Activated T-cell treated with anti-CD3 and anti-CD28 coated beads, Interleukin-2, amount 50 U/mL, for 24 hours (primary cell): ENCODE results near the gene ATP8B4.

Experiments used
- DNase-seq: peaks from one replicate; pipeline ENCODE4 v3.0.0-alpha.2; 2020
- H3K27ac Mint-ChIP-seq: 2 replicates; pipeline ENCODE4 v1.8.0; 2020; ENCODE audit warnings: mild to moderate bottlenecking, mixed read lengths
- H3K27me3 Mint-ChIP-seq: 2 replicates; pipeline ENCODE4 v1.8.0; 2020; ENCODE audit warnings: mixed read lengths
- H3K36me3 Mint-ChIP-seq: 2 replicates; pipeline ENCODE4 v1.8.0; 2020; ENCODE audit warnings: low read depth, mixed read lengths
- H3K4me1 Mint-ChIP-seq: 2 replicates; pipeline ENCODE4 v1.8.0; 2020; ENCODE audit warnings: low read depth, mixed read lengths
- H3K4me3 Mint-ChIP-seq: 2 replicates; pipeline ENCODE4 v1.8.0; 2020; ENCODE audit warnings: mild to moderate bottlenecking, moderate library complexity, mixed read lengths
- H3K9me3 Mint-ChIP-seq: 2 replicates; pipeline ENCODE4 v1.8.0; 2020; ENCODE audit warnings: mixed read lengths

Gene ATP8B4

GRCh38 chr15:49868348-49868747 is 250.7 kb downstream of the ATP8B4 start:
- no peak for DNase-seq
- no peaks in the 10 kb centered on the region for H3K4me1 Mint-ChIP-seq
- H3K27ac Mint-ChIP-seq: no peak overlapping the region
- H3K9me3 Mint-ChIP-seq: no peaks in the 10 kb centered on the region
- no peaks in the 10 kb centered on the region for H3K36me3 Mint-ChIP-seq
- H3K27me3 Mint-ChIP-seq: peaks cover 15% of the 10 kb centered on the region
- H3K4me3 Mint-ChIP-seq: no peak overlapping the region

GRCh38 chr15:49865925-49866757 is 252.9 kb downstream of the ATP8B4 start:
- no peak overlapping the region for H3K27ac Mint-ChIP-seq
- no peaks in the 10 kb centered on the region for H3K36me3 Mint-ChIP-seq
- DNase-seq: no peak
- H3K27me3 Mint-ChIP-seq: peaks cover 15% of the 10 kb centered on the region
- H3K4me3 Mint-ChIP-seq: no peak overlapping the region
- H3K9me3 Mint-ChIP-seq: no peaks in the 10 kb centered on the region
- H3K4me1 Mint-ChIP-seq: no peaks in the 10 kb centered on the region

GRCh38 chr15:49864251-49864650 is 254.8 kb downstream of the ATP8B4 start:
- H3K9me3 Mint-ChIP-seq: no peaks in the 10 kb centered on the region
- no peak overlapping the region for H3K27ac Mint-ChIP-seq
- no peak overlapping the region for H3K4me3 Mint-ChIP-seq
- DNase-seq: no peak
- H3K27me3 Mint-ChIP-seq: peaks cover 15% of the 10 kb centered on the region
- H3K36me3 Mint-ChIP-seq: no peaks in the 10 kb centered on the region
- H3K4me1 Mint-ChIP-seq: no peaks in the 10 kb centered on the region

DNA sequence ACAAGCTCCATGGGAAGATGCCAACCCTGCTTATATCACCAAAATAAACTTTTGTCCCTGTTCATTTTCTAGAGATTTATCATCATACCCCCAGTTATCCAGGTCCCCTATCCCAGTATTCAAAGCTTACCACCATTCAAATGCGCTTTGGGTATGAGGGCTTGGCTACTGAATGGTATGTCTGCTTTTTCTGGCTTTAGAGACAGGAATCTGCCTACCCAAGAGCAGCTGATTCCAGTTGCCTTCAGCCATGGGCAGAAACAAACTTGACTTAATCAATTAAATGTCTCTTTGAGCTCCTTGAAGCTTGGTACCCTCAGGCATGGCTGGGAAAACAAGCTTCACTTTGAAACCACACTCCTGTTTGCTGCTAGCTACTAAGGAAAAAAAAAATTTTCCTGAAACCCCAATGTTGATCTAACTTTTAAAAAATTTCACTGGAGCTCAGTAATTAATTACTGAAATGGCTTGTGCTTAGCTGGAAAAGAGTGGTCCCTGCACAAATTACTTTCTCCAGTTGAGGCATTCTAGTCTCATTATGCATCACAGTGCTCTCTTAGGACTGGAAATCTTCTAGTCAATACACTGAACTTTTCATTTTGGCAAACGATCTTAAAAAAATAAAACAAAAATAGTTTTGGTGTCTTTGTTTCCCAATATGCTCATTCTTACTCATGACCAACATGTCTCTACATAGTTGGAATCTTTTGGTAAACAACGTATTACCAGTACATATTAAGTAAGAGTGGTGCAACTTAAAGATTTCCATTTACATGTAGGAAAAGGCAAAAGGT is 255.4 kb downstream of the ATP8B4 start:
- no peaks in the 10 kb centered on the region for H3K36me3 Mint-ChIP-seq
- H3K4me1 Mint-ChIP-seq: no peaks in the 10 kb centered on the region
- no peak overlapping the region for H3K4me3 Mint-ChIP-seq
- H3K9me3 Mint-ChIP-seq: no peaks in the 10 kb centered on the region
- no peak for DNase-seq
- peaks cover 15% of the 10 kb centered on the region for H3K27me3 Mint-ChIP-seq
- H3K27ac Mint-ChIP-seq: no peak overlapping the region

GRCh38 chr15:49860101-49860500 is 258.9 kb downstream of the ATP8B4 start:
- Mint-ChIP-seq H3K9me3 (no peaks in the 10 kb centered on the region), H3K4me3 (no peak overlapping the region), H3K4me1 (no peaks in the 10 kb centered on the region), H3K27me3 (peaks cover 3% of the 10 kb centered on the region), H3K36me3 (no peaks in the 10 kb centered on the region), H3K27ac (no peak overlapping the region)
- no peak for DNase-seq

DNA sequence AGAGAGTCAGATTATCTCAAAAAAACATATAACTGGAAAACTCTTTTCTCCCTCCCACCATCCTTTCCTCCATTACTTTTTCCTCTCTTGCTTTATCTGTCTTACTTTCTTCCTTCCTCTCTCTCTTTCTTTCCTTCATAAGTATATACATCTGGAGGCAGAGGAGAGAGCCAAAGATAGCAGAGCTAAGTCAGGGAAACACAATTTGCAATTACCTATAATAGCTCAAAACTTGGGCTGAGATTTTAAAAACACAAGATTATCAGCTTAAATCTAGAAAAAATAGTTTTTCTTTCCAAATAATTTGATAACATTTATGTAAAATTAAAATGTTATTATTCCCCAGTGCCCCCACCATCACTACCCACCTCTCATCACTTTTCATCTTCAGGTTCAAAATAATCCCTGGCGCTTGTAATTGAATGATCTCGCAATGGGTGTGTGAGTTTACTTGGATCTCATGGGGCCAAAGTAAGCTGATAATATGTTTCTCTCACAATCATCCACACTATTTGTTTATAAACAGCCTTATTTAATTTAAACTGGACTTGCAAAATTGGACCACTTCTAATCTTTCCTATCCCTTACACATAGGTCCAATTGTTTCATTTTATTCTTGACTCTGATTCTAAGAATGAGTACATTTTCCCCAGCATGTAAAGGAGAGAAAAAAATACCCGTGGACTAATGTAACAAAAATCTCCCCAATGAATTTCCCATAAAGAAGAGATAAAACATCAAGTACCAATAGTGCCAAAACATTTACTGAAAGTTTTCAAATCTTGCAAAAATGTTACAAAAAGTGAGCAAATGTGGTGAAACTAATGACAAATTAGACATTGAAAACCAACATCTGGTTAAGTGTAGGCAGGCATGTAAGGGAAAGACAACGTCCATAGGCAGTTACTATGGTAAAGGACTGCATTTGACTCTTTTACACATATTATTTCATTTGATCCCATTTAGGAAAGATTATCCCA is 261.2 kb downstream of the ATP8B4 start:
- no peaks in the 10 kb centered on the region for H3K4me1 Mint-ChIP-seq
- H3K27me3 Mint-ChIP-seq: no peaks in the 10 kb centered on the region
- DNase-seq: no peak
- no peak overlapping the region for H3K27ac Mint-ChIP-seq
- H3K4me3 Mint-ChIP-seq: no peak overlapping the region
- no peaks in the 10 kb centered on the region for H3K36me3 Mint-ChIP-seq
- no peaks in the 10 kb centered on the region for H3K9me3 Mint-ChIP-seq

DNA sequence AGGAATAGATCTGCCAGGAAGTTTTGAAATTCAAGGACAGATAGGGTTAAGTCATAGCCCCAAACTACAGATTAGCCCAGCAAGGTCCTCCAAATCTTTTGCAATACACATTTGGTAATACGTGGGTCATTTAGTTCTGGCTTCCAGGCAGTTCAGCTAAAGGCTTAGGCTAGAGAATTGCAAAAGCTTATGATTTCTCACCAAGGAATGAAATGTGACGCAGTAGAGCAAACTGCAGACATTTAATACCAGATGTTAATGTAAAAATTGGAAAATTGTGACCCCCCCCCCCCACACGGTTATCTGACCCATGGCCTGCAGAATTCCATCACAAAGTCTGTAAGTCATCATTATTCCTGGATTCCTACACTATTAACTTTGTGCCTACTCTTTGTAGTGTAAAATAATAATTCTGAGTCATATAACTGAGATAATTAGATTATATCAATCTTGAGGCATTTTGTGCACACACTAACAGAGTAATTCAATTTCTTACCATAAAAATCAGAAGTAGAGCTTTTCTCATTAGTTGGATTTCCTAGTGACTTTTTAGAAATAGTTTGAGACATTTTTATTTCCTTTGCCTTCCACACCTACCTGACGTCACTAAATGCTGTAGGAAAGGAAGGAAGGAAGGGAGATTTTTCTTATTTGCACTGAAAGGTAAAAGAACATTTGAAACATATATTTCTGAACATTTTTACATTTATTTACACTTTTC is 263.0 kb downstream of the ATP8B4 start:
- no peak overlapping the region for H3K4me3 Mint-ChIP-seq
- H3K36me3 Mint-ChIP-seq: no peaks in the 10 kb centered on the region
- no peak for DNase-seq
- no peaks in the 10 kb centered on the region for H3K27me3 Mint-ChIP-seq
- no peaks in the 10 kb centered on the region for H3K4me1 Mint-ChIP-seq
- H3K9me3 Mint-ChIP-seq: no peaks in the 10 kb centered on the region
- no peak overlapping the region for H3K27ac Mint-ChIP-seq

- H3K27me3 Mint-ChIP-seq: no peaks in the 10 kb centered on the region
- peaks cover 5% of the 10 kb centered on the region for H3K9me3 Mint-ChIP-seq
- H3K4me3 Mint-ChIP-seq: no peak overlapping the region
Measured at GRCh38 chr15:49852756-49853155, 266.3 kb downstream of the ATP8B4 start.

DNA sequence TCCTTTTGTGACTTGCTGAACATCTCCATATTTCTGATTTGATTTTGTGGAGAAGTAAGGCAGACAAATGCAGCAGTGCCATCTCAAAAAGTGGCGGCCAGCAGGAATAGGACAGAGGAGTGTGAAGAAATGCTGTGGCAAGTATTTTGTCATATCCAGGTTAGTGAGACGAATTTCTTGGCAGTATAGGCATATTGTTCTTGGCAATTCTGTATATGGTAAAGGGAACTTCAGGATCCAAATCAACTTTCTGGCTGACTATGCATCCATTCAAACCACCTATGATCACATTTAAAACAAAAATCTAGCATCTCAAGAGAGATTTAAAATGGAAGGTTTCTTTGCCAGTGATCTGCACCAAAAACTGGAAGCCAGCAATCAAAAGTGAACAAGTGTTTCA is 270.2 kb downstream of the ATP8B4 start:
- Mint-ChIP-seq H3K4me1 (no peaks in the 10 kb centered on the region), H3K9me3 (peaks cover 5% of the 10 kb centered on the region), H3K4me3 (no peak overlapping the region), H3K36me3 (no peaks in the 10 kb centered on the region), H3K27ac (no peak overlapping the region), H3K27me3 (no peaks in the 10 kb centered on the region)
- no peak for DNase-seq

More at GRCh38 chr15:49852756-49853155, 266.3 kb downstream of the ATP8B4 start:
- no peak overlapping the region for H3K27ac Mint-ChIP-seq
- no peak for DNase-seq
- no peaks in the 10 kb centered on the region for H3K4me1 Mint-ChIP-seq
- H3K36me3 Mint-ChIP-seq: no peaks in the 10 kb centered on the region

DNA sequence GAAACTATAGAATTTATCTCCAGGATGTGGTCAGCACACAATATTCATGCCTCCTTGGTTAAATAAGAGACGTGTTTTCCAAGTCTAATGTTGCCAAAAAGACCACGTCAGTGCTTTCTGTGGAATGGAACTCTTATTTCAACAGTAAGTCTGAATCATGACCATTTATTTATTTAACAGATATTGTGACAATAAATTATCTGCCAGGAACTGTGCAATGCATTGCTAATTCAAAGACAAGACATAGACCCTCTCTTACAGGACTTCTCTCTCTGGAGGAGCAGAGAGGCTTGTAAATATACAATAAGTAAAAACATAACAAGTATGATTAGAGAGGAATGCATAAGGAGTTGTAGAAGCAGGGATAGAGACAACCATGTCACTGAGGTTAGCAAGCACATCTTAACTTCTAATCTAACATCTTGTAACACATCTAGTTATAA is 270.7 kb downstream of the ATP8B4 start:
- Mint-ChIP-seq H3K36me3 (no peaks in the 10 kb centered on the region), H3K9me3 (peaks cover 7% of the 10 kb centered on the region), H3K27me3 (no peaks in the 10 kb centered on the region), H3K4me1 (no peaks in the 10 kb centered on the region), H3K4me3 (no peak overlapping the region), H3K27ac (no peak overlapping the region)
- no peak for DNase-seq

- H3K9me3 Mint-ChIP-seq: peaks cover 14% of the 10 kb centered on the region
- H3K36me3 Mint-ChIP-seq: no peaks in the 10 kb centered on the region
- DNase-seq: no peak
Measured at GRCh38 chr15:49847423-49848281, 271.4 kb downstream of the ATP8B4 start.

GRCh38 chr15:49844390-49844789 is 274.6 kb downstream of the ATP8B4 start:
- Mint-ChIP-seq H3K27ac (no peak overlapping the region), H3K4me3 (no peak overlapping the region), H3K9me3 (peaks cover 10% of the 10 kb centered on the region), H3K4me1 (no peaks in the 10 kb centered on the region), H3K36me3 (no peaks in the 10 kb centered on the region), H3K27me3 (no peaks in the 10 kb centered on the region)
- DNase-seq: no peak

More at GRCh38 chr15:49847423-49848281, 271.4 kb downstream of the ATP8B4 start:
- Mint-ChIP-seq H3K4me1 (no peaks in the 10 kb centered on the region), H3K4me3 (no peak overlapping the region), H3K27ac (no peak overlapping the region), H3K27me3 (no peaks in the 10 kb centered on the region)

GRCh38 chr15:49843725-49844124 is 275.3 kb downstream of the ATP8B4 start:
- no peaks in the 10 kb centered on the region for H3K36me3 Mint-ChIP-seq
- no peak for DNase-seq
- no peak overlapping the region for H3K27ac Mint-ChIP-seq
- peaks cover 16% of the 10 kb centered on the region for H3K9me3 Mint-ChIP-seq
- H3K4me1 Mint-ChIP-seq: no peaks in the 10 kb centered on the region
- H3K27me3 Mint-ChIP-seq: no peaks in the 10 kb centered on the region
- H3K4me3 Mint-ChIP-seq: no peak overlapping the region
